GM12878 (cell line): ENCODE measurements around the gene PCCA. TPM values are rescaled to one million over a fixed set of nuclear protein-coding genes. Genes with fewer than 3 reads are reported as not detected.

Source experiments
- ATAC-seq: fragments of 200-7000 bp; cut with Tn5 transposase; 3 replicates; pipeline ENCODE4 v1.9.1; 2020; ENCODE audit warnings: mild to moderate bottlenecking, moderate library complexity
- BruUV-seq: library from RNA; stranded (reverse); fragments of 400-500 nt; replicated peaks from 2 replicates; lab custom pipeline; 2021; lab: Mats Ljungman, UMichigan
- CTCF ChIA-PET: fragments of 300-600 bp; sonication (Branson Sonifier 250); formaldehyde crosslinking; extraction: SDS; loops from one replicate; lab custom pipeline; 2021; ENCODE audit warnings: inconsistent platforms; lab: Yijun Ruan, JAX
- POLR2A ChIA-PET: fragments of 350-600 bp; formaldehyde crosslinking; extraction: SDS; loops from one replicate; lab custom pipeline; 2021; ENCODE audit warnings: inconsistent platforms; lab: Charles Lee
- RAD21 ChIA-PET: fragments of 300-600 bp; sonication (Branson Sonifier 250); formaldehyde crosslinking; loops from one replicate; lab custom pipeline; 2023; ENCODE audit warnings: antibody characterized with exemption; ENCODE audit not compliant: unreplicated experiment; lab: Charles Lee
- SMC1A ChIA-PET: fragments of 300-600 bp; sonication (Branson Sonifier 250); formaldehyde crosslinking; loops from one replicate; lab custom pipeline; 2023; ENCODE audit not compliant: unreplicated experiment, uncharacterized antibody; lab: Charles Lee
- DNase-seq: peaks from one replicate; pipeline ENCODE4 v3.0.0-alpha.2; 2011; ENCODE audit warnings: low read depth, low spot score
- FAIRE-seq: peaks from 3 replicates; lab custom pipeline; 2011; peaks lifted over from hg19 to GRCh38; lab: Jason Lieb, UNC
- H2AFZ ChIP-seq: 2 replicates; pipeline ENCODE4 v1.6.0; 2011; ENCODE audit warnings: low read depth, low read length, control low read depth; ENCODE audit not compliant: control insufficient read depth
- H3K27ac ChIP-seq: 2 replicates; pipeline ENCODE4 v1.5.1; 2011; ENCODE audit warnings: control low read depth; ENCODE audit not compliant: control insufficient read depth, insufficient read depth
- H3K27me3 ChIP-seq, 2 experiments: replicated peaks in 1 of 2; 2 replicates each; pipeline versions ENCODE4 v1.6.0 to v1.6.1; 2011; ENCODE audit warnings: low read length in 1 of 2; ENCODE audit not compliant: control insufficient read depth in 2 of 2, insufficient read depth in 2 of 2
- H3K36me3 ChIP-seq, 2 experiments: 2 replicates each; pipeline ENCODE4 v1.5.1; 2011; ENCODE audit warnings: low read length in 1 of 2; ENCODE audit not compliant: control insufficient read depth in 2 of 2, insufficient read depth in 2 of 2
- H3K4me1 ChIP-seq: 2 replicates; pipeline ENCODE4 v1.6.1; 2011; ENCODE audit warnings: mild to moderate bottlenecking, low read length, moderate library complexity, mixed read lengths; ENCODE audit not compliant: control insufficient read depth, insufficient read depth
- H3K4me2 ChIP-seq: 2 replicates; pipeline ENCODE4 v1.6.0; 2011; ENCODE audit warnings: control low read depth; ENCODE audit not compliant: control insufficient read depth, insufficient read depth
- H3K4me3 ChIP-seq: fragments of 200-600 bp; sonication (generic); 2 replicates; pipeline ENCODE4 v1.5.1; 2016
- H3K79me2 ChIP-seq: 2 replicates; pipeline ENCODE4 v1.6.0; 2011; ENCODE audit warnings: low read length; ENCODE audit not compliant: control insufficient read depth, insufficient read depth
- H3K9ac ChIP-seq: 2 replicates; pipeline ENCODE4 v1.8.0; 2011; ENCODE audit warnings: low read length, control low read depth, mixed read lengths; ENCODE audit not compliant: control insufficient read depth, insufficient read depth
- H3K9me3 ChIP-seq: replicated peaks from 3 replicates; pipeline ENCODE4 v1.5.1; 2011; ENCODE audit warnings: mild to moderate bottlenecking, low read length; ENCODE audit not compliant: control insufficient read depth, insufficient read depth
- H4K20me1 ChIP-seq: 2 replicates; pipeline ENCODE4 v1.6.0; 2011; ENCODE audit not compliant: control insufficient read depth, insufficient read depth
- BCL11A ChIP-seq: IDR thresholded peaks from 2 replicates; pipeline ENCODE4 v1.6.1; 2011; ENCODE audit warnings: low read depth, low read length
- CHD1 ChIP-seq: IDR thresholded peaks from 2 replicates; pipeline ENCODE4 v1.6.1; 2012; ENCODE audit warnings: low read depth, low read length, improper control_type of control experiment
- DPF2 ChIP-seq: fragments of 450-650 bp; IDR thresholded peaks from 2 replicates; pipeline ENCODE4 v1.6.1; 2017; ENCODE audit warnings: mild to moderate bottlenecking
- HDGF ChIP-seq: fragments of 450-650 bp; IDR thresholded peaks from 2 replicates; pipeline ENCODE4 v1.6.1; 2016; ENCODE audit warnings: antibody characterized with exemption
- JUND ChIP-seq: IDR thresholded peaks from 2 replicates; pipeline ENCODE4 v1.6.1; 2012; ENCODE audit warnings: low read depth, mild to moderate bottlenecking, low read length, improper control_type of control experiment, moderate library complexity
- MEF2A ChIP-seq: IDR thresholded peaks from 2 replicates; pipeline ENCODE4 v1.6.1; 2011; ENCODE audit warnings: low read depth, mild to moderate bottlenecking, low read length, moderate library complexity; ENCODE audit not compliant: insufficient read depth
- MLLT1 ChIP-seq: fragments of 450-650 bp; IDR thresholded peaks from 2 replicates; pipeline ENCODE4 v1.6.1; 2016; ENCODE audit warnings: mild to moderate bottlenecking
- NFXL1 ChIP-seq: fragments of 450-650 bp; IDR thresholded peaks from 2 replicates; pipeline ENCODE4 v1.6.1; 2017; ENCODE audit warnings: antibody characterized with exemption, mild to moderate bottlenecking, borderline replicate concordance
- SMAD5 ChIP-seq: IDR thresholded peaks from 2 replicates; pipeline ENCODE4 v1.6.1; 2016; ENCODE audit warnings: antibody characterized with exemption, low read depth
- SMC3 ChIP-seq: IDR thresholded peaks from 2 replicates; pipeline ENCODE4 v1.6.1; 2011; ENCODE audit warnings: low read length, improper control_type of control experiment, borderline replicate concordance
- TCF3 ChIP-seq: IDR thresholded peaks from 2 replicates; pipeline ENCODE4 v1.6.1; 2012; ENCODE audit warnings: low read depth, mild to moderate bottlenecking, low read length, borderline replicate concordance; ENCODE audit not compliant: insufficient read depth
- WRNIP1 ChIP-seq: IDR thresholded peaks from 2 replicates; pipeline ENCODE4 v1.6.1; 2011; ENCODE audit warnings: low read depth, low read length, improper control_type of control experiment, borderline replicate concordance
- WGBS: methylation state at CpG from one replicate; pipeline ENCODE4 v1.1.6; 2016; ENCODE audit warnings: low lambda C conversion rate; ENCODE audit not compliant: insufficient replicate concordance, insufficient coverage; ENCODE audit errors: missing lambda C conversion rate; 5-methylcytosine and 5-hydroxymethylcytosine counted together
- in situ Hi-C: fragments of 300-500 bp; cut with MboI; formaldehyde crosslinking; loops from 9 replicates; pipeline ENCODE4 v1.14.3; 2018; ENCODE audit warnings: mixed read lengths
- intact Hi-C: fragments of 100-400 bp; cut with micrococcal nuclease; formaldehyde crosslinking; loops from one replicate; pipeline ENCODE4 v1.14.2; 2022; ENCODE audit not compliant: unreplicated experiment
- polyA plus RNA-seq, 11 experiments: library from polyadenylated mRNA; depleted of rRNA in 4 of 11; unstranded in 6 of 11; stranded (reverse) in 5 of 11; fragments of >200 nt; fragmentation: Nextera tagmentation in 4 of 11; fragmentation: Illumina TruSeq in 1 of 11; extraction: Ambion mirVana in 4 of 11; extraction: Trizol in 1 of 11; gene quantifications; 1 replicate in 1 of 11; 2 replicates in 10 of 11; pipeline versions ENCODE4 v1.2.1 to v1.2.3, GENCODE V29; 2011 to 2016; ENCODE audit warnings: inconsistent platforms in 2 of 11, missing spikeins in 2 of 11, low read depth in 1 of 11
- total RNA-seq, 4 experiments: library from RNA; depleted of rRNA in 3 of 4; stranded (reverse); fragments of >200 nt in 3 of 4; fragmentation: Illumina TruSeq in 1 of 4; extraction: Trizol in 1 of 4; gene quantifications; 2 replicates each; pipeline versions ENCODE4 v1.2.1 to v1.2.3, GENCODE V29; 2013 to 2021
- TF ChIP-seq, protein P1 (sequence below): fragments of 450-650 bp; IDR thresholded peaks from 2 replicates; pipeline ENCODE4 v1.6.1; 2016; ENCODE audit warnings: mild to moderate bottlenecking, moderate library complexity, borderline replicate concordance
- TF ChIP-seq, protein P2 (sequence below): IDR thresholded peaks from 2 replicates; pipeline ENCODE4 v1.6.1; 2012; ENCODE audit warnings: improper control_type of control experiment, low read depth, low read length; ENCODE audit not compliant: insufficient replicate concordance

Gene PCCA
- total and polyA plus RNA-seq, 10 of the 15 experiments (the other 5 are each of a cell fraction or from before 2014, with no cell fraction given) = 5.9 to 18.2 (median 12.4) TPM

DNA sequence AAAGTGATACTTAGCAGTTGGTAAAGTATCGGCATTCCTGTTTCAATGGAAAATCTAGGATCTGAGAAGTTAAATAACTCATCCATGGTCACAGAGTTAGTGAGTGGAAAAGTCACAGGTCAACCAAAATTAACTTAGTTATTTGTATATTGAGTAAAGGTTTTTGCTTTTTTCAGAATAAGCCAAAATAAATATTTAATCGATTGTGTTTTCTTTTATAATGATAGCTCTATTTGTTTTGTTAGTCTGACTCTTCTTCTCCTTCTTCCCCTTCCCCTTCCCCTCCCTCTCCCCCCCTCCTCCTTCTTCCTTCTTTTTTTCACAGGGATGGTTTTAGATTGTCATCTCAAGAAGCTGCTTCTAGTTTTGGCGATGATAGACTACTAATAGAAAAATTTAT, 173.5 kb downstream of the PCCA start (continued):
- TF ChIP-seq, protein P1, sequence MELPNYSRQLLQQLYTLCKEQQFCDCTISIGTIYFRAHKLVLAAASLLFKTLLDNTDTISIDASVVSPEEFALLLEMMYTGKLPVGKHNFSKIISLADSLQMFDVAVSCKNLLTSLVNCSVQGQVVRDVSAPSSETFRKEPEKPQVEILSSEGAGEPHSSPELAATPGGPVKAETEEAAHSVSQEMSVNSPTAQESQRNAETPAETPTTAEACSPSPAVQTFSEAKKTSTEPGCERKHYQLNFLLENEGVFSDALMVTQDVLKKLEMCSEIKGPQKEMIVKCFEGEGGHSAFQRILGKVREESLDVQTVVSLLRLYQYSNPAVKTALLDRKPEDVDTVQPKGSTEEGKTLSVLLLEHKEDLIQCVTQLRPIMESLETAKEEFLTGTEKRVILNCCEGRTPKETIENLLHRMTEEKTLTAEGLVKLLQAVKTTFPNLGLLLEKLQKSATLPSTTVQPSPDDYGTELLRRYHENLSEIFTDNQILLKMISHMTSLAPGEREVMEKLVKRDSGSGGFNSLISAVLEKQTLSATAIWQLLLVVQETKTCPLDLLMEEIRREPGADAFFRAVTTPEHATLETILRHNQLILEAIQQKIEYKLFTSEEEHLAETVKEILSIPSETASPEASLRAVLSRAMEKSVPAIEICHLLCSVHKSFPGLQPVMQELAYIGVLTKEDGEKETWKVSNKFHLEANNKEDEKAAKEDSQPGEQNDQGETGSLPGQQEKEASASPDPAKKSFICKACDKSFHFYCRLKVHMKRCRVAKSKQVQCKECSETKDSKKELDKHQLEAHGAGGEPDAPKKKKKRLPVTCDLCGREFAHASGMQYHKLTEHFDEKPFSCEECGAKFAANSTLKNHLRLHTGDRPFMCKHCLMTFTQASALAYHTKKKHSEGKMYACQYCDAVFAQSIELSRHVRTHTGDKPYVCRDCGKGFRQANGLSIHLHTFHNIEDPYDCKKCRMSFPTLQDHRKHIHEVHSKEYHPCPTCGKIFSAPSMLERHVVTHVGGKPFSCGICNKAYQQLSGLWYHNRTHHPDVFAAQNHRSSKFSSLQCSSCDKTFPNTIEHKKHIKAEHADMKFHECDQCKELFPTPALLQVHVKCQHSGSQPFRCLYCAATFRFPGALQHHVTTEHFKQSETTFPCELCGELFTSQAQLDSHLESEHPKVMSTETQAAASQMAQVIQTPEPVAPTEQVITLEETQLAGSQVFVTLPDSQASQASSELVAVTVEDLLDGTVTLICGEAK = no peak
- no peak for TF ChIP-seq SMAD5
- no peak for TF ChIP-seq WRNIP1
- TF ChIP-seq HDGF = no peak
- no peak for TF ChIP-seq JUND
- TF ChIP-seq MEF2A = no peak
- no peak for TF ChIP-seq BCL11A
- no peak for TF ChIP-seq TCF3
- no peak for TF ChIP-seq DPF2
- TF ChIP-seq, all 136 proteins: peak for 0

- in situ Hi-C loops = no loop called here
- ATAC-seq (no peak), DNase-seq (no peak), FAIRE-seq (no peak)
- CTCF ChIA-PET = no interaction called here
- no peak overlapping the region for H3K4me3 ChIP-seq
- 0 out of 4 replicates have a peak, but pooled peaks cover 0 to 2% of the 10 kb centered on the region in 2 experiments for H3K36me3 ChIP-seq
- H3K9me3 ChIP-seq = no peaks in the 10 kb centered on the region
- H3K4me1 ChIP-seq = no peaks in the 10 kb centered on the region
- POLR2A ChIA-PET = no interaction called here
- H3K27me3 ChIP-seq = no peaks in the 10 kb centered on the region
- RAD21 ChIA-PET = no interaction called here
- intact Hi-C loops = no loop called here
- H2AFZ ChIP-seq = no peak overlapping the region
- no peak overlapping the region for H3K4me2 ChIP-seq
- no peak overlapping the region for H3K9ac ChIP-seq
- SMC1A ChIA-PET = no interaction called here
- WGBS = 96% methylated on average over 2 of the region's 2 CpGs
- no peaks in the 10 kb centered on the region for H4K20me1 ChIP-seq
- H3K79me2 ChIP-seq = no peaks in the 10 kb centered on the region
- BruUV-seq = no TSS peak
- no peak overlapping the region for H3K27ac ChIP-seq
- TF ChIP-seq SMC3 (no peak), MLLT1 (no peak), NFXL1 (no peak), CHD1 (no peak)
- TF ChIP-seq, protein P2, sequence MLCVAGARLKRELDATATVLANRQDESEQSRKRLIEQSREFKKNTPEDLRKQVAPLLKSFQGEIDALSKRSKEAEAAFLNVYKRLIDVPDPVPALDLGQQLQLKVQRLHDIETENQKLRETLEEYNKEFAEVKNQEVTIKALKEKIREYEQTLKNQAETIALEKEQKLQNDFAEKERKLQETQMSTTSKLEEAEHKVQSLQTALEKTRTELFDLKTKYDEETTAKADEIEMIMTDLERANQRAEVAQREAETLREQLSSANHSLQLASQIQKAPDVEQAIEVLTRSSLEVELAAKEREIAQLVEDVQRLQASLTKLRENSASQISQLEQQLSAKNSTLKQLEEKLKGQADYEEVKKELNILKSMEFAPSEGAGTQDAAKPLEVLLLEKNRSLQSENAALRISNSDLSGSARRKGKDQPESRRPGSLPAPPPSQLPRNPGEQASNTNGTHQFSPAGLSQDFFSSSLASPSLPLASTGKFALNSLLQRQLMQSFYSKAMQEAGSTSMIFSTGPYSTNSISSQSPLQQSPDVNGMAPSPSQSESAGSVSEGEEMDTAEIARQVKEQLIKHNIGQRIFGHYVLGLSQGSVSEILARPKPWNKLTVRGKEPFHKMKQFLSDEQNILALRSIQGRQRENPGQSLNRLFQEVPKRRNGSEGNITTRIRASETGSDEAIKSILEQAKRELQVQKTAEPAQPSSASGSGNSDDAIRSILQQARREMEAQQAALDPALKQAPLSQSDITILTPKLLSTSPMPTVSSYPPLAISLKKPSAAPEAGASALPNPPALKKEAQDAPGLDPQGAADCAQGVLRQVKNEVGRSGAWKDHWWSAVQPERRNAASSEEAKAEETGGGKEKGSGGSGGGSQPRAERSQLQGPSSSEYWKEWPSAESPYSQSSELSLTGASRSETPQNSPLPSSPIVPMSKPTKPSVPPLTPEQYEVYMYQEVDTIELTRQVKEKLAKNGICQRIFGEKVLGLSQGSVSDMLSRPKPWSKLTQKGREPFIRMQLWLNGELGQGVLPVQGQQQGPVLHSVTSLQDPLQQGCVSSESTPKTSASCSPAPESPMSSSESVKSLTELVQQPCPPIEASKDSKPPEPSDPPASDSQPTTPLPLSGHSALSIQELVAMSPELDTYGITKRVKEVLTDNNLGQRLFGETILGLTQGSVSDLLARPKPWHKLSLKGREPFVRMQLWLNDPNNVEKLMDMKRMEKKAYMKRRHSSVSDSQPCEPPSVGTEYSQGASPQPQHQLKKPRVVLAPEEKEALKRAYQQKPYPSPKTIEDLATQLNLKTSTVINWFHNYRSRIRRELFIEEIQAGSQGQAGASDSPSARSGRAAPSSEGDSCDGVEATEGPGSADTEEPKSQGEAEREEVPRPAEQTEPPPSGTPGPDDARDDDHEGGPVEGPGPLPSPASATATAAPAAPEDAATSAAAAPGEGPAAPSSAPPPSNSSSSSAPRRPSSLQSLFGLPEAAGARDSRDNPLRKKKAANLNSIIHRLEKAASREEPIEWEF = no peak
Observed at GRCh38 chr13:100266026-100266425, 177.1 kb downstream of the PCCA start.
